K562 (cell line): Measurements from ENCODE around the gene TPSAB1. TPM values are rescaled to one million over a fixed set of nuclear protein-coding genes. Genes with fewer than 3 reads are reported as not detected.

ENCODE experiments used
- ATAC-seq: fragments of 200-7000 bp; cut with Tn5 transposase; 3 replicates; pipeline ENCODE4 v1.9.1; 2020; ENCODE audit warnings: moderate library complexity
- BruUV-seq: library from RNA; stranded (reverse); fragments of 400-500 nt; replicated peaks from 2 replicates; lab custom pipeline; 2021; lab: Mats Ljungman, UMichigan
- CTCF ChIA-PET: fragments of 300-600 bp; formaldehyde crosslinking; extraction: SDS; loops from one replicate; lab custom pipeline; 2021; ENCODE audit warnings: low intra/inter-chr PET ratio; lab: Yijun Ruan, JAX
- POLR2A ChIA-PET: fragments of 300-600, 350-650 bp; sonication (Branson Sonifier 250); formaldehyde crosslinking; extraction: SDS; loops from one replicate; lab custom pipeline; 2021; ENCODE audit warnings: antibody characterized with exemption, inconsistent platforms; lab: Yijun Ruan, JAX
- DNase-seq, 4 experiments: peaks; one replicate each; pipeline versions ENCODE4 v3.0.0 to v3.0.0-alpha.2; 2011 to 2018; ENCODE audit warnings: low spot score in 3 of 4, mixed read lengths in 3 of 4; ENCODE audit errors: extremely low read depth in 1 of 4
- FAIRE-seq: peaks from 2 replicates; lab custom pipeline; 2011; peaks lifted over from hg19 to GRCh38; lab: Jason Lieb, UNC
- H2AFZ ChIP-seq: 2 replicates; pipeline ENCODE4 v1.6.0; 2011; ENCODE audit warnings: low read depth, low read length, control low read depth, inconsistent platforms
- H3K27ac ChIP-seq: fragments of 200-600 bp; 3 replicates; pipeline ENCODE4 v1.8.0; 2011; ENCODE audit warnings: low read depth, mild to moderate bottlenecking, control low read depth, inconsistent platforms, low read length, moderate library complexity, mixed read lengths; ENCODE audit errors: extremely low read depth
- H3K27me3 ChIP-seq, 2 experiments: fragments of 300-600 bp in 1 of 2; 2 replicates in 1 of 2; 3 replicates in 1 of 2; pipeline versions ENCODE4 v1.6.0 to v1.8.0; 2011; ENCODE audit warnings: inconsistent platforms in 2 of 2, low read length in 2 of 2, mild to moderate bottlenecking in 1 of 2, mixed read lengths in 1 of 2, moderate library complexity in 1 of 2; ENCODE audit not compliant: control insufficient read depth in 2 of 2, insufficient read depth in 2 of 2
- H3K36me3 ChIP-seq: fragments of 300-600 bp; 3 replicates; pipeline ENCODE4 v1.8.0; 2011; ENCODE audit warnings: mild to moderate bottlenecking, low read length, inconsistent platforms; ENCODE audit not compliant: control insufficient read depth, insufficient read depth
- H3K4me1 ChIP-seq, 2 experiments: fragments of 200-600 bp in 1 of 2; replicated peaks in 1 of 2; 2 replicates in 1 of 2; 3 replicates in 1 of 2; pipeline versions ENCODE4 v1.5.1 to v1.8.0; 2011; ENCODE audit warnings: inconsistent platforms in 2 of 2, low read length in 2 of 2, mild to moderate bottlenecking in 1 of 2, mixed read lengths in 1 of 2, moderate library complexity in 1 of 2; ENCODE audit not compliant: control insufficient read depth in 2 of 2, insufficient read depth in 2 of 2
- H3K4me2 ChIP-seq: 2 replicates; pipeline ENCODE4 v1.6.1; 2011; ENCODE audit warnings: low read length, control low read depth, inconsistent platforms, mixed read lengths; ENCODE audit not compliant: insufficient read depth
- H3K4me3 ChIP-seq: fragments of 200-600 bp; sonication (generic), shearing (Covaris generic); 2 replicates; pipeline ENCODE4 v1.5.1; 2016; ENCODE audit warnings: control low read depth, inconsistent platforms
- H3K79me2 ChIP-seq: fragments of 200-600 bp; 3 replicates; pipeline ENCODE4 v1.8.0; 2011; ENCODE audit warnings: low read length, inconsistent platforms; ENCODE audit not compliant: control insufficient read depth, insufficient read depth
- H3K9ac ChIP-seq, 2 experiments: 2 replicates each; pipeline versions ENCODE4 v1.6.0 to v1.6.1; 2011; ENCODE audit warnings: low read depth in 2 of 2, low read length in 2 of 2, control low read depth in 1 of 2, inconsistent platforms in 1 of 2, mild to moderate bottlenecking in 1 of 2, mixed read lengths in 1 of 2; ENCODE audit not compliant: insufficient read depth in 1 of 2
- H3K9me1 ChIP-seq: one replicate; pipeline ENCODE4 v1.6.0; 2011; ENCODE audit warnings: inconsistent platforms, mild to moderate bottlenecking, low read length, moderate library complexity; ENCODE audit not compliant: control insufficient read depth, insufficient read depth
- H3K9me3 ChIP-seq: replicated peaks from 2 replicates; pipeline ENCODE4 v1.5.1; 2011; ENCODE audit warnings: low read depth, low read length, inconsistent platforms; ENCODE audit not compliant: control insufficient read depth, insufficient read depth
- H4K20me1 ChIP-seq: replicated peaks from 2 replicates; pipeline ENCODE4 v1.6.1; 2011; ENCODE audit warnings: low read length, inconsistent platforms, mixed read lengths; ENCODE audit not compliant: control insufficient read depth, insufficient read depth
- CREB1 ChIP-seq, 2 experiments: sonication (generic) in 1 of 2; formaldehyde crosslinking in 1 of 2; IDR thresholded peaks; 2 replicates each; pipeline versions ENCODE4 v1.6.1 to v1.8.0; 2012 to 2022; ENCODE audit warnings: inconsistent platforms in 1 of 2, mild to moderate bottlenecking in 1 of 2, missing genetic modification reagents in 1 of 2, moderate library complexity in 1 of 2
- FOXP4 ChIP-seq: sonication (generic); formaldehyde crosslinking; IDR thresholded peaks from 2 replicates; pipeline ENCODE4 v1.8.0; 2022; ENCODE audit warnings: mild to moderate bottlenecking, missing genetic modification reagents, borderline replicate concordance
- HCFC1 ChIP-seq: IDR thresholded peaks from 2 replicates; pipeline ENCODE4 v1.6.1; 2012; ENCODE audit warnings: low read depth, low read length, improper control_type of control experiment
- HMGN3 ChIP-seq: IDR thresholded peaks from 2 replicates; pipeline ENCODE4 v1.6.1; 2011; ENCODE audit warnings: borderline replicate concordance, low read depth, mild to moderate bottlenecking, mixed read lengths, low read length; ENCODE audit not compliant: insufficient read length; ENCODE audit errors: extremely low read depth
- JUNB ChIP-seq: fragments of 450-650 bp; formaldehyde crosslinking; conservative IDR thresholded peaks from 2 replicates; pipeline ENCODE4 v1.4.0; 2020; ENCODE audit warnings: mild to moderate bottlenecking
- STAT5A ChIP-seq: IDR thresholded peaks from 2 replicates; pipeline ENCODE4 v1.6.1; 2012; ENCODE audit warnings: low read length, inconsistent platforms, borderline replicate concordance
- ZC3H11A ChIP-seq: IDR thresholded peaks from 2 replicates; pipeline ENCODE4 v1.6.1; 2012; ENCODE audit warnings: low read depth, low read length, improper control_type of control experiment
- ZNF589 ChIP-seq: fragments of 200-800 bp; sonication (Bioruptor generic); IDR thresholded peaks from 2 replicates; pipeline ENCODE4 v1.6.1; 2016; ENCODE audit warnings: low read depth, missing genetic modification characterization, missing compliant biosample characterization
- ZNF592 ChIP-seq: fragments of 450-650 bp; IDR thresholded peaks from 2 replicates; pipeline ENCODE4 v1.6.1; 2017; ENCODE audit warnings: antibody characterized with exemption, mild to moderate bottlenecking
- WGBS: fragments of 100-300 bp; shearing (Covaris generic); methylation state at CpG from one replicate; pipeline ENCODE4 v1.1.6; 2016; ENCODE audit warnings: low coverage, mixed read lengths; ENCODE audit not compliant: insufficient coverage; ENCODE audit errors: missing lambda C conversion rate; 5-methylcytosine and 5-hydroxymethylcytosine counted together
- in situ Hi-C: fragments of 300-500 bp; cut with MboI; formaldehyde crosslinking; loops from 4 replicates; pipeline ENCODE4 v1.15.0; 2018; ENCODE audit warnings: inconsistent platforms, mixed read lengths
- intact Hi-C: fragments of 100-400 bp; cut with micrococcal nuclease; formaldehyde crosslinking; loops from 2 replicates; pipeline ENCODE4 v1.14.2; 2022
- polyA plus RNA-seq, 8 experiments: library from polyadenylated mRNA; depleted of rRNA in 4 of 8; stranded (reverse) in 5 of 8; unstranded in 3 of 8; fragments of >200 nt; fragmentation: Nextera tagmentation in 2 of 8; fragmentation: Illumina TruSeq in 1 of 8; extraction: Ambion mirVana in 2 of 8; extraction: Trizol in 1 of 8; gene quantifications; 2 replicates each; pipeline versions ENCODE4 v1.2.1 to v1.2.3, GENCODE V29; 2011 to 2014; ENCODE audit warnings: inconsistent platforms in 1 of 8, missing spikeins in 1 of 8
- total RNA-seq, 7 experiments: library from RNA; depleted of rRNA in 6 of 7; stranded (reverse); fragments of >200 nt in 6 of 7; fragmentation: Illumina TruSeq in 2 of 7; extraction: Trizol in 2 of 7; gene quantifications; 2 replicates each; pipeline versions ENCODE4 v1.2.1 to v1.2.3, GENCODE V29; 2011 to 2021; ENCODE audit warnings: low replicate concordance in 1 of 7

Gene TPSAB1
- total and polyA plus RNA-seq, 9 of the 15 experiments (the other 6 are each of a cell fraction or from before 2014, with no cell fraction given), result not detected

DNA sequence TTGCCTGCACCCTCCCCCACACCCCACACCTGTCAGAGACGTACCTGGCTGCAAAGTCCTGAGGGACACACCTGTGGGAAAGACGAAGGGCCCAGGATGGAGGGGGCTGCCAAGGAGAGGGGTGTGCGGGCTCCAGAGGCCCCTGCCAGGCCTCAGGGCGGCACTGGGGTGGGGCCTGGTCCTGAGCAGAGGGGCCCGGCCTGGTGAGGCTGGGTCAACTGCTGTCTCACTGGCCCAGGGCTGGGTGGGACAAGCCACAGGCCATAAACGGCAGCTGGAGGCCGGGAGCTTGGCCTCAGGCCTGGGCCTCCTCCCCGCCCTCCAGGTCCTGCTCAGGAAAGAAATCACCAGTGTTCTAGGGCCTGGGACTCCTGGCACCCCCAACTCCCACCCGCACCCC lies 15.9 kb upstream of the TPSAB1 start:
- WGBS, result 4% methylated on average over 5 of the region's 9 CpGs
- Histone ChIP-seq H3K9me1 (no peaks in the 10 kb centered on the region), H3K9me3 (no peaks in the 10 kb centered on the region), H3K4me3 (no peak overlapping the region), H3K27ac (no peak overlapping the region), H3K36me3 (no peaks in the 10 kb centered on the region), H2AFZ (no peak overlapping the region), H3K27me3 (peaks cover 33 to 60% of the 10 kb centered on the region in 2 experiments), H3K9ac (no peak overlapping the region), H4K20me1 (peaks cover 13% of the 10 kb centered on the region; the same call in 1 of the 2 replicates), H3K79me2 (no peaks in the 10 kb centered on the region), H3K4me2 (no peak overlapping the region), H3K4me1 (peaks cover 0 to 46% of the 10 kb centered on the region in 2 experiments; a peak in 2 of 5 replicates)
- in situ Hi-C loops, result no loop called here
- ChIA-PET POLR2A (no interaction called here), CTCF (no interaction called here)
- DNase-seq (no peak), ATAC-seq (no peak), FAIRE-seq (no peak)
- BruUV-seq, result no TSS peak
- no peak for TF ChIP-seq FOXP4 (CRISPR knock-in tag)
- TF ChIP-seq HMGN3, result no peak
- TF ChIP-seq ZNF592, result no peak
- no peak for TF ChIP-seq HCFC1
- TF ChIP-seq JUNB (CRISPR knock-in tag), result no peak
- TF ChIP-seq ZNF589, result no peak
- no peak for TF ChIP-seq CREB1 (IDR thresholded peaks at IDR 0.05)
- no peak for TF ChIP-seq CREB1 (CRISPR knock-in tag; IDR thresholded peaks at IDR 0.05)
- no peak for TF ChIP-seq ZC3H11A
- no peak for TF ChIP-seq STAT5A
- intact Hi-C loops, result no loop called here
